8988T (cell line): ENCODE results near the gene PLEKHA6.
"Not testable (repeated sequence)": the region's sequence is repeated elsewhere in the genome, so short reads cannot be mapped to it uniquely, and the experiment has no call there.

ENCODE experiments used
- DNase-seq: peaks from one replicate; pipeline ENCODE4 v3.0.0; 2011

The PLEKHA6 gene

DNA sequence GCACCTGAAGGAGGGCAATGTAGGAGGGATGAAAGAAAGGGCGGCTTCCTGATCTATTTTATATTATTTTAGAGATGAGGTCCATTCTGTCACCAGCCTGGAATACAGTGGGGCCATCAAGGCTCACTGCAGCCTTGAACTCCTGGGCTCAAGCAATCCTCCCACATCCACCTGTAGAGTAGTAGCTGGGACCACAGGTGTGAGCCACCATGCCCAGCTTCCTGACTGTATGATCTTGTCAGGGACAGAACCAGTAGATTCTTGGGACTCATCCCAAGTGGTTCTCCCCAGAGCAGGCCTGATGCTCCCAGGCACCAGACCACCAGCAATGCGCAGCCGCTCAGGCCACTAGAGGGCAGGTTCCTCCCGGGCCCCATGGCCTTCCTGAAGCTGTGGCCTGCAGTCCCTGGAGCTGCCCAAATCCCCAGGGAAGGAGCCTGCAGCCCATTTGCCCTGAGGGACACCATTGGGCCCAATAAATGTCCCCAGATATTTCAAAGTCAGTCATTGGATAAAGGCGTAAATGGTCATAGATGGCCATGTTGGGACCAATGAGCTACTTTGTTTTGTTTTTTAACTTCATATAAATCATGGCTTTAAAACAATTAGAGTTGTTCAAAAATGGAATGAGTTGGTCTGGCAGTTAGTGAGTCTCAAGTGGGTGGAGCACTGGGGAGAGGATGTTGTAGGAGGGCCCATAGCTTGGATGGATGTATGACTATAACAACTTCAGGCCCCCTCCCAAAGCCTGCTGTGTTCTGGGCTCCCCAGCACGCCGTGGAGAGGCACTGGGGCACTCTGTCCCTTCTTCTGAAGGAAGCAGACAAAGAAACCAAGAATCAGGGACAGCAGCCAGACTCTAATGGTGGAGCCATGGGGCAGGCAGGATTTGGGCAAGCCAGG, 101.3 kb downstream of the PLEKHA6 start:
- DNase-seq, result peak; percentile 88

DNA sequence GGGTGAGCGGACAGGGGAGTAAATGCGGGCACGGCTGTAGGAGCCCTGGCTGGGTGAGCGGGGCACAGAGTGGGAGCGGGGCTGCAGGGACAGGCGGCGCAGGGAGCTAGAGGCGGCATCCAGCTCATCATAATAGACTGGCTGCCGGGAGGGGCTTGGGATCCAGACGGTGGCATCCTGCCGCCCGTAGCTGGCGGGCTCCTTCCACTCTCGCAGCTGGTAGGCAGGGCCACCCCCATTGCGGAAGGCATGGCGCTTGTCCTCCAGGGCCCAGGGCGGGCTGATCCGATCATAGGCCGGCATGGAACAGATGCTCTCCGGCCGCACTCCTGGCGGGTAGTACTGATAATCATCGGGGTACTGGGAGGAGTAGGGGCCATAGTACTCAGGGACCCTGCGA, 102.3 kb downstream of the PLEKHA6 start:
- no peak for DNase-seq

DNA sequence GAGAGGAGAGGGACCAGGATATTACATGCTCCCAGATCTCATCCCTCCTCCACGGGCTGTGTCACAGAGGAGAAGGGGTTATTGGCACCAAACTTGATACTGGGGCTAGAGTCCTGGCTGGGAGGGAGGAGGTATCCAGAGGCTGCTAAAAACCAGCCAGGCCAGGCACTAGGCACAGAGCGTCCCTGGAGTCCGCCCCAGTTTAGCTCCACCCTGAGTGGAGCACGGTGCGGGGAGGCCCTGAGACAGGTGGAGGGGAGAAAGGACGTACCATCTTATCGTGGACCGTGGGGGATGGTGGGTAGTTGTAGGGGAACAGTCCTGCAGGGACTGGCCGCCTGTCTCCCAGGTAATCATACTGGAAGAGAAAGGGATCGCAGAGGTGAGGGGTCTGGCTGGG, 103.2 kb downstream of the PLEKHA6 start:
- no peak for DNase-seq

DNA sequence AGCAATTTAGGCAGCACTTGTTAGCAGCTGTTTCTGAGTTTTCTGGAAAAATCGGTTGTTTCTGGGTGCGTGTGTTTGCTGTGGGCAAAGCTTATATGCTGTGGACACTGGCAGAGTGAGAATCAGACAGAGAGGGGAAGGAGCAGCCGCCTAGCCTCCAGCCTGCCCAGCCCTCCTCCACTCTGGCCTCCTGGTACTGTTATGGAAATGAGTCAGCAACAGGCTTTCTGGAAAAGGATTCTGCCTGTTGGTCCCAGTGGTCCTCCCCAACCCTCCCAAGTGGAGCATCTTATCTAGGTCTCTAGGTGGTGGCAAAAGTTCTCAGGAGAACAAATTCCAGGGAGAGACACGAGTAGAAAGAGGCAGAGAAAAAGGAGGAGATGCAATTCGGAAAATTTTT, 103.8 kb downstream of the PLEKHA6 start:
- DNase-seq, result no peak

DNA sequence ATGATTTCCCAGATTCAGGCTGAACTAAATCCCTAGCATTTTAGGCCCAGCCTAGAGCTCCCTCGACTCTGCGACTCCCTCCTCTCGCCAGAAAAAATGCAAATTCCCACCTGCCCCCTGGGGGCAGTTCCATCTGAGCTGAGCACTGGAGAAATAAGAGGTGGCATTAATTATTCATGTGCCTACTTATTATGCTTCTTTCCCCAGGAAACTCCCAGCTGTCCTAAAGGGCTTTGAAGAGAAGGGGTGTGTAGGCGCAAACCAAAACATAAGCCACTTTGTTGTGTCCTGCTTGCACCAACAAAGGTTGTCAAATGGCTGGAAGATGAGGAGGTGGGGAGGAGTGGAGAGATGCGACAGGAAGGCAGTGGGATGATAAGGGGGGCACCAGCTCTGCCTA, 104.5 kb downstream of the PLEKHA6 start:
- no peak for DNase-seq

DNA sequence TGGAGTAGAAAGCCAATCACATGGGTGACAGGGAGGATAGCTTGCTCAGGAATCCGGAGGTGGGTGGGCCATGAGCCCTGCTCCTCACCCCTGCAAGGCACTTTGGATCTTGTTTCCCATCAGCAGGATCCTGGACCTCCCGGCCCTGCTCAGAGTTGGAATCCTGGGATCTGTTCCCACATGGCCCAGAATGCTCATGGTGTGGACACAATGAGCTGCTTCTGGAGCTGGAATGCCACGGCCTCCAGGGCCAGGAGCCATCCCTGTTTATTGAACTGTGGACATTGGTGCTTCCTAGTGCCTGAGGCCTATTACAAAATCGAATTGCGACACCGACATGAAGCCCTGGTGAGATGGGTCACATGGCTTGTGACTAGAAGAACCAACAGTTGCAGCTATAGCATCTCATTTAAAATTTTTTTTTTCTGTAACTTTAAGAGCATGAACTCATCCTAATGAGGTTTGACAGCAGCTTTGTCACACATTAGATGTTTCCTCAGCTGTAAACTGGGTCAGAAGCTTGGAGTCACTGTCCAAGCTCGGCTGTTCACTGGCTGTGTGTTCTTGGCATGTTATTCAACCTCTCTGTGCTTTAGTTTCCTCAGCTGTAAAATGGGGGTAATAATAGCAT, 105.6 kb downstream of the PLEKHA6 start:
- DNase-seq, result no peak

DNA sequence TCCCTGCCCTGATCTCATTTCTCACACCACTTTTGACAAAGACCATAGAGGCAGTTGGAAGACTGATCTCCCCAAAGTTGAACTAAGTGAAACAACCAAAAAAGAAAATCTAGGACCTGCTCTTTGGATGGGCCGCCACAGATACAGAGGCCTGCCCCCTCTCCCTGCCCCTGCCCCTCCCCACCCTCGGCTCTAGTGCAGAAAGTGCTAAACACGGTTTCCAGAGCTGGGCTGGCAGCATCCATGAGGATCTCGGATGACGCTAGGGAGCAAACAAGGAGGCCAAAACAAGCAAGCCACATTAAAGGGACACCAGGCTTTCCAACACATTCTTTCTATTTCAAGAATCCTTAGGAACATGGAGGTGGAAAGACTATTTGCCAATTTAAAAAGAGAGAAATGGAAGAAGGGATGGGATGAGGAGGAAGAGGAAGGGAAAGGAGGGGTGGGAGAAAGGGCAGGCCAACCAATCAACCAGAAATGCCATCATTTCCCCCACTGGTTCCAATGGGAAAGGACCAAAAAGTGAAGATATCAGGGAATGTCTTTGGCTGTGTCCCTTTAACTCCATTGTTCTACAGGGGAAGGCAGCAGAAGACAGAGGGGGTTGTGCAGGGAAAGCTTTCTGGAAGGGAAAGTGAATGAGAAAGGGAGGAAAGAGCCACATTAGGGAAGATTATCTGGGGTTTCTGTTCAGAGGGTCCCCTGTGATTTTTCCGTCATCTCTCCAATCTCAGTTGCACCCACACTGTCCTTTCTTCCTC, 107.6 kb downstream of the PLEKHA6 start:
- DNase-seq, result no peak

DNA sequence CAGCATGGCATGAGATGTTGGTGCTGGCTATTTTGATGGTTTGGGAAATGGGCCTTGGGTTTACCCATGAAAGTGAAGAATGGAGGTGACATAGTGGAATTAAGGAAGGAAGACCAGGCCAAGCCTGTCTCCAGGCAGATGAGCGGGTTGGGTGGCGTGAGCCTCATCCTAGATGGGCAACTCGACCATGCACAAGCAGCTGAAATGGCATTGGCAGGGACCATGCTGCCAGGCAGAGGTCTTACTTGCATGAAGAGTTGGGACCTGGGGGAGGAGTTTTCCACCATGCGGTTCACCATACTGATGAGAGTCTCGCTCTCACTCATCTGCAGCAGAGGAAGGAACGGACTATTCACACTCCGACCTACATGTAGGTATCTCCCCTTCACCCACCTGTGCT, 108.4 kb downstream of the PLEKHA6 start:
- no peak for DNase-seq

DNA sequence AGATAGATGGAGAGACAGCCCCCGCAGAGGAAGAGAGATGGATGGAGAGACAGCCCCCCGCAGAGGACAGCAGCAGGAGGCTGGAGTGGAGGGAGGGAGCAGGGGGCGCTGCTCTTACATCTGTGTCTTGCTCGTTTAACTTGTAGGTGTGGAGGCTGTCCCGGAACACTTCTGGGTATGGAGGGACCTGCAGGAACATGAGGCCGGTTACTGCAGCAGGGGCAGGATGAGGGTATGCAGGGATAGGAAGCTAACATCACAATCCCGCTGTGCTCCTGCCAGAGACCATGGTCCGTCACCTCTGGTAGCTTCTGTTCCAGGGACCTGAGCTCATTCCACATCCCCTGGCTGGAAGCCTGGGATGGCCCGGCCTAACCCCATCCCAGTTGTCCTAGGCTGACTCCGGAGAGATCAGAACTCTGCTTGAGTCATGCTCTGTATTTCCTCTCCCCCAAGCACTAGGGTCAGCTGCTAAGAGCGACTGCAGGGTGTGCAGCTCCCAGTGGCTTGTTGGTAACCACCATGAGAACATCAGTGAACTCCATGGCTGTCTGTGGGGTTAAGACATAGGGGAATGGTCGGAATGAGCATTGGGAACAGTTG, 109.2 kb downstream of the PLEKHA6 start:
- no peak for DNase-seq

DNA sequence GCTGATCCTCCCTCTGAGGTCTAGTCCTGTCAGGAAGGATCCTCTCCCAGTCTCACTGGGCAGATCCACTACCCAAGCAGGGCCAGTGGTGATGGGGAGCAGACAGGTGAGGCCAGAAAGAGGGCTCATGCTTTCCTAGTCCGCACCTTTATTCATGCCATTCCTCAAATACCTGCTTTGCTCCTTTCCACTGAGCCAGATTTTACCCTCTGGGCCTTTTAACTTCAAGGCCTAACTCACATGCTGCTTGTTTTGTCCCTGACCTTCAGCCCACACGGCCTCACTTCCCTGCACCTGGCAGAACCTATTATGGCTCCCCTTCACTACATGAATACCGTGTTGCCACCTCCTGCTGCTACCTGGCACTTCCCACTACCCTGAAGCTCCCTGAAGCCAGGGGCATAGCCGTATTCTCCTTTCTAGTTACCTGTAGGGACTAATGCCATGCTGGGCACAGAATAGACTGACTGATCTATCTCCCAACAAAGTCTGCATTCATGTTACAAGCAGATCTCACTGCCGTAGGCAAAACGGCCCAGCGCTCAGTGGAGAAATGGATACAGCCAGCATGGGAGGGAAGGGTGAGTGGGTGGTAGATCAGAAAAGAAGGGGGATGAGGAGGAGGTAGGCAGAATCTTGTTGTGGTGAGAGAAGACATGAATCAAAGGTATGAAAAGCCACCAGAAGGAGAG, 109.8 kb downstream of the PLEKHA6 start:
- no peak for DNase-seq

DNA sequence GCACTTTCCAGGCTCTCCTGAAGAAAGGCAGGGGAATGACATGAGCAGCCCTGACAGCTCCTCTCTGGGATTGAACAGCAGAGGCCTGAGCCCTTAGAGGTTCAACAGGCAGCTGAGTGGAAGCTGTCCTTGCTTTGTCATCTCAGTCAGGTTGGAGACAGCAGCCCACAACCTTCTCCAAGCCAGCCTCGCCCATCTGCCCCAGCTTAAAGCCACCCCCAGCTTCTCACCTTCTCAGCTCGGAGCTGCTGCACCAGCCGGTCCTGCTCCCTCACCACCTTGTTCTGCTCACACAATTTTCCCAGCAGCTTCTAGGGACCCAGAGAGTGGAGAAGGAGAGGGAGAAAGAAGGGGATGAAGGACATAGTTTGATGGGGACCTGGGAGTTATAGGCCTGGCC, 110.8 kb downstream of the PLEKHA6 start:
- no peak for DNase-seq

DNA sequence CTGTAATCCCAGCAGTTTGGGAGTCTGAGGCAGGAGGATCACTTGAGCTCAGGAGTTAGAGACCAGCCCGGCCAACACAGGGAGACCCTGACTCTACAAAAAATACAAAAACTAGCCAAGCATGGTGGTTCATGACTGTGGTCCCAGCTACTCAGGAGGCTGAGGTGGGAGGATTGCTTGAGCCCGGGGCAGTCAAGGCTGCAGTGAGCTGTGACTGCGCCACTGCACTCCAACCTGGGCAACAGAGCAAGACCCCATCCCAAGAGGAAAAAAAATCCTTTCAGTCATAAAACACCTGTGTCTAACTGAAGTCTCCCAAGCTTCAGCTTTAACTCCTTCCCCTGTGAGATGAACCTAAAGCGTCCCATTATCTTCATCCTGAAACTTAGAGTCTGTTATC, 112.9 kb downstream of the PLEKHA6 start:
- DNase-seq, result no peak

DNA sequence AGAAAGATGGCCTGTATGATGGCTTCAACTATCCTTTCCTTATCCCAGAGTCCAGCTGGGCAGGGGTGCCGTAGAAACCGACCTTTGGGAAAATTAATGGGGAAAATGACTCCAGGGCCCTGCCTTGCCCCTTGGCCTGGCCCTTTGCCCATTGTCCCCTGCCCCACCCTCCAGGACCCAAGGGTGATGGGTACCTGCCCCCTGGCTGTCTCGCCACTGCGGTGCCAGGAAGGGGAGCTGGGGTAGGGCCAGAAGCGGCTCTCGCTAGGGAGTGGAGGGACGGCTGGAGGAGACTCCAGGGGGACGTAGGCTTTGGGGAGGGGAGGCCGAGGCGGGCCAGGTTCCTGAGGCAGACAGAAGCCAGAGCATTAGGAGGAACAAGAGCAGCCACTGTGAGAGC, 116.8 kb downstream of the PLEKHA6 start:
- no peak for DNase-seq

DNA sequence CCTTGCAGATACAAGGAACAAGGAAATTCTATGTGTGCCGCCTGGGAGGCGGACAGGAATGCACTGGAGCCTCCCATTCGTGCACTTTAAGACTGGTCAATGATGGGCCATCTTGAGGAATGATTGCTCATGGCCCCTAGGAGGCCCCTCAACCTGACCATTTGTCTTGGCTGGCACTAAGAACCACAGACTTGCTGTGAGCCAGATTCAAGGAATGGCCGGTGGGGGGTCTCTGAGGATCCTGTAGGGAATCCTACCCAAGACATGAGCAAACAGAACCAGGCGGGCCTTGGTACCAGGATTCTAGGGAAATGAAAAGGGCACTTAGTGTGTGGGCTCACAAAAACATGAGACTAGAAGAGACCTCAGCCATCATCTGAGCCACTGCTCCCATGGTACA, 117.8 kb downstream of the PLEKHA6 start:
- DNase-seq, result no peak

DNA sequence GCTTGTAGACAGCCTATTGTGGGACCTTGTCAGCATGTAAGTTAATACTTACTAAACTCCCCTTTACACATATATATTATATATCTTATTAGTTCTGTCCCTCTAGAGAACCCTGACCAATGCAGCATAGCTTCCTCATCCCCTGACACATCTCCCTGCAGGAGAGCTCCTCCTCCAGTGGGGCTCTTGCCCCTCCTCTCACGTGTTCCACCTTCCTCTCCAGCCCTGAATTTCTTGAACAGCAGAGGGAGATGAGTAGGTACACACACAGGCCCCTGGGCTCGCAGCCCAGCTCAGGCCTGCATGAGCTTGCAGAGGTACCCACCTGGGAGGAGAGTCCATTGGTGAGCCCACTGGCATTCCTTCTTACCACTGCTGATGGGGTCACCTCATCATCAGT, 118.7 kb downstream of the PLEKHA6 start:
- DNase-seq, result no peak

DNA sequence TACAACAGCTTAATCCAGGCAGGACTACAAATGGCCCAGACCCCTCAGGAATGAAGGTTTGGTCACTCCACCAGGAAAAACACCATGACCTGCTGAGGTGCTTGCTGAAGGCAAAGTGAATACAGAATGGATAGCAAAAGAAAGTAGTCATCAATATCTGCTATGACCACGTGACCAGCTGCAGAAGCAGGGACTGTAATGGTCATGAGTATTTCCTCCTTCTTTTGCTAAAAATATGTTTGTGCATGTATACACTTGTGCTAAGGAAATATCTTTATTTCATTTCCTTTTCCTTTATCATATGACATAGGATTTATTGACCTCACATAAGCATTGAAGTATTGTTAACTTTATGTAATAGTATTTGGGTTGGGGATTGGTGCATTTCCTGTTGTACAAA, 119.5 kb downstream of the PLEKHA6 start:
- no peak for DNase-seq

DNA sequence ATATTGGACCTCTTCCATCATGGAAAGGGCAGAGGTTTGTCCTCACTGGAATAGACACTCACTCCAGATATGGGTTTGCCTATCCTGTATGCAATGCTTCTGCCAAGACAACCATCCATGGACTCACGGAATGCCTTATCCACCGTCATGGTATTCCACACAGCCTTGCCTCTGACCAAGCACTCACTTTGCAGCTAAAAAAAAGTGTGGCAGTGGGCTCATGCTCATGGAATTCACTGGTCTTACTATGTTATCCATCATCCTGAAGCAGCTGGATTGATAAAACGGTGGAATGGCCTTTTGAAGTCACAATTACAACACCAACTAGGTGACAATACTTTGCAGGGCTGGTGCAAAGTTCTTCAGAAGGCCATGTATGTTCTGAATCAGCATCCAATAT, 120.3 kb downstream of the PLEKHA6 start:
- DNase-seq, result not testable (repeated sequence)

DNA sequence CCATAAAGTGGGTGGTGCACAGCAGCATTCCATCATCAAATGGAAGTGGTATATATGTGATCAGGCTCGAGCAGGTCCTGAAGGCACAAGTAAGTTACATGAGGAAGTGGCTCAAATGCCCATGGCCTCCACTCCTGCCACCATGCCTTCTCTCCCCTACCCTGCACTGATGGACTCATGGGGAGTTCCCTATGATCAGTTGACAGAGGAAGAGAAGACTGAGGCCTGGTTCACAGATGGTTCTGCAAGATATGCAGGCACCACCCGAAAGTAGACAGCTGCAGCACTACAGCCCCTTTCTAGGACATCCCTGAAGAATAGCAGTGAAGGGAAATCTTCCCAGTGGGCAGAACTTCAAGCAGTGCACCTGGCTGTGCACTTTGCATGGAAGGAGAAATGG, 121.2 kb downstream of the PLEKHA6 start:
- not testable (repeated sequence) for DNase-seq

DNA sequence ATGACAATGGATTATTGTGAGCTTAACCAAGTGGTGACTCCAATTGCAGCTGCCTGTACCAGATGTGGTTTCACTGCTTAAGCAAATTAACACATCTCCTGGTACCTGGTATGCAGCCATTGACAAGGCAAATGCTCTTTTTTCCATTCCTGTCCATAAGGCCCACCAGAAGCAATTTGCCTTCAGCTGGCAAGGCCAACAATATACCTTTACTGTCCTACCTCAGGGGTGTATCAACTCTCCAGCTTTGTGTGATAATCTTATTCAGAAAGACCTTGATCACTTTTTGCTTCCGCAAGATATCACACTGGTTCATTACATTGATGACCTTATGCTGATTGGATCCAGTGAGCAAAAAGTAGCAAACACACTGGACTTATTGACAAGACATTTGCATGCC, 122.2 kb downstream of the PLEKHA6 start:
- not testable (repeated sequence) for DNase-seq

DNA sequence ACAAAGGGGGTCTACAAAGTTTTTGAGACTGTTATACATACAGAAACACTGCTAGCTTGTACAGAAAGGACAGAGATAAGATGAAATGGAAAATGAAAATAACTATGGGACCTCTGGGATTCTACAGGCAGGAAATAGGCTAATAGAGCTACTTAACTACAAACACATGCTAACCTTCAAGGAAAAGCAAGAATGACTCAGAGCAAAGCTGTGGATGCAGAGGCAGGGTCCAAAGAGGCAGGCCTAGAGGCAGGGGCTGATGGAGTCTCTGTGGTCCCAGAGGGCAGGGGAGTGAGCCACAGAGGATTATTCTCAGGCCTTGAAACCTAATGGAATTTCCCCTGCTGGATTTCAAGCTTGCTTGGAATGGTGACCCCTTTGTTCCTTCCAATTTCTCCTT, 127.2 kb downstream of the PLEKHA6 start:
- DNase-seq, result no peak

DNA sequence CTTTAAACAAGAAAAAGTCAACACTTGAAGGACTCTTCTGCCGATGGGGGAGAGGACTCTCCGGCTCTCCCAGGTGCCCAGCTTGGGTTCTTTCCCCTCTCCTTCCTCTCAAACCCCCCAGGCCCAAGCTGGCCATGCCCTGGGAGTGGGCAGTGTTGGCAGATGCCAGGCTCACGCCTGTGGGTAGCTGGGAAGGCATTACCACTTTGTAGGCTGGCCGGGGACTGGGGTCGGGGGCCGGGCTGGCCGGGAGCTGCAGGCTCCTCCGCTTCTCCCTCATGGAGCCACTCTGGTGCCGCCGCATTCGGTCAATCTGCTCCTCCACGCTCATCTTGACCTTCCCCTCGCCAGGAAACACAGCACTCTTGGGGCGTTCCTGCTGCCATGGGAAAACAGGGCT, 129.5 kb downstream of the PLEKHA6 start:
- DNase-seq, result no peak

DNA sequence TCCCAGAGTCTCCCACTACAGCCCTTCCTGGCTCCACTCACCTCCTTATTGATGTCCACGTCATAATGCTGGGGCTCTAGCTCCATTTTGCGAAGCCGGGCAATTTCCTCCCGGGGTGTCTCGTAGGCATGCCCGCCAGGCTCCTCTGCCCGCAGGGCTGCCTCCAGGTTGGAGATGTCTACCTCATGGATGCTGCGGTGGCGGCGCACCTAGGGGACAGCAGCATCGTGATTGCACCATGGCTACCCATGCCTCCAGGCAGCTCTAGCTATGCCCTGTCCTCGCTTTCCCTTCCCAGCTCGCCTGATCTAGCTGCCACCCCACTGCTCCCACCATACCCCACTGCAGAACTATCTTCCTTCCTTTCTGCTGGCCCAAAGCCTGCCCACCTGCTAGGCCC, 130.8 kb downstream of the PLEKHA6 start:
- DNase-seq, result no peak
